ENCODE results near the gene DNMT3B.

The DNMT3B gene

GRCh38 chr20:32807706-32808105, 45.5 kb downstream of the DNMT3B start:
- TF ChIP-seq REST (IDR thresholded peaks at IDR 0.05; ENCODE audit: insufficient replicate concordance, low read depth) (no peak), POLR2AphosphoS5 (IDR thresholded peaks at IDR 0.05; ENCODE audit: low read depth) (no peak), CTCF (IDR thresholded peaks at IDR 0.05; ENCODE audit: insufficient read depth, low read length) (no peak), SPI1 (IDR thresholded peaks at IDR 0.05; ENCODE audit: borderline replicate concordance, low read depth) (no peak), GABPA (IDR thresholded peaks at IDR 0.05; ENCODE audit: low read depth) (no peak)
- H3K27ac ChIP-seq (replicated peaks) = no peak overlapping the region
- no peak for DNase-seq (ENCODE audit: low read depth in 1 of 2, low spot score in 1 of 2)

GRCh38 chr20:32808438-32808837, 46.3 kb downstream of the DNMT3B start:
- no peak overlapping the region for H3K4me3 ChIP-seq (replicated peaks; ENCODE audit: insufficient read depth, low read length)
- no peak for DNase-seq (ENCODE audit: low read depth in 1 of 2, low spot score in 1 of 2)
- H3K27ac ChIP-seq (replicated peaks) = no peak overlapping the region
- no peaks in the 10 kb centered on the region for H3K27me3 ChIP-seq (ENCODE audit: insufficient read depth, poor library complexity, severe bottlenecking)
- TF ChIP-seq POLR2AphosphoS5 (IDR thresholded peaks at IDR 0.05; ENCODE audit: low read depth) = no peak
- TF ChIP-seq SPI1 (IDR thresholded peaks at IDR 0.05; ENCODE audit: borderline replicate concordance, low read depth) = no peak
- no peak for TF ChIP-seq CTCF (IDR thresholded peaks at IDR 0.05; ENCODE audit: insufficient read depth, low read length)
- no peak for TF ChIP-seq REST (IDR thresholded peaks at IDR 0.05; ENCODE audit: insufficient replicate concordance, low read depth)
- no peak for TF ChIP-seq GABPA (IDR thresholded peaks at IDR 0.05; ENCODE audit: low read depth)

More at GRCh38 chr20:32807706-32808105, 45.5 kb downstream of the DNMT3B start:
- H3K27me3 ChIP-seq (ENCODE audit: insufficient read depth, poor library complexity, severe bottlenecking) = no peaks in the 10 kb centered on the region
- H3K4me3 ChIP-seq (replicated peaks; ENCODE audit: insufficient read depth, low read length) = no peak overlapping the region

GRCh38 chr20:32809907-32810306, 47.7 kb downstream of the DNMT3B start:
- no peak for DNase-seq (ENCODE audit: low read depth in 1 of 2, low spot score in 1 of 2)
- Histone ChIP-seq H3K4me3 (replicated peaks; ENCODE audit: insufficient read depth, low read length) (no peak overlapping the region), H3K27ac (replicated peaks) (no peak overlapping the region)

More at GRCh38 chr20:32809907-32810306, 47.7 kb downstream of the DNMT3B start:
- TF ChIP-seq GABPA (IDR thresholded peaks at IDR 0.05; ENCODE audit: low read depth) (no peak), REST (IDR thresholded peaks at IDR 0.05; ENCODE audit: insufficient replicate concordance, low read depth) (no peak), POLR2AphosphoS5 (IDR thresholded peaks at IDR 0.05; ENCODE audit: low read depth) (no peak), CTCF (IDR thresholded peaks at IDR 0.05; ENCODE audit: insufficient read depth, low read length) (no peak), SPI1 (IDR thresholded peaks at IDR 0.05; ENCODE audit: borderline replicate concordance, low read depth) (no peak)
- H3K27me3 ChIP-seq (ENCODE audit: insufficient read depth, poor library complexity, severe bottlenecking) = no peaks in the 10 kb centered on the region
